Activated T-cell treated with anti-CD3 and anti-CD28 coated beads, Interleukin-2, amount 50 U/mL, for 24 hours (primary cell): ENCODE measurements around the gene CSPG4.
"Not testable (repeated sequence)": the region's sequence is repeated elsewhere in the genome, so short reads cannot be mapped to it uniquely, and the experiment has no call there.

Source experiments
- DNase-seq: peaks from one replicate; pipeline ENCODE4 v3.0.0-alpha.2; 2020
- H3K27ac Mint-ChIP-seq: 2 replicates; pipeline ENCODE4 v1.8.0; 2020; ENCODE audit warnings: mild to moderate bottlenecking, mixed read lengths
- H3K27me3 Mint-ChIP-seq: 2 replicates; pipeline ENCODE4 v1.8.0; 2020; ENCODE audit warnings: mixed read lengths
- H3K36me3 Mint-ChIP-seq: 2 replicates; pipeline ENCODE4 v1.8.0; 2020; ENCODE audit warnings: low read depth, mixed read lengths
- H3K4me1 Mint-ChIP-seq: 2 replicates; pipeline ENCODE4 v1.8.0; 2020; ENCODE audit warnings: low read depth, mixed read lengths
- H3K4me3 Mint-ChIP-seq: 2 replicates; pipeline ENCODE4 v1.8.0; 2020; ENCODE audit warnings: mild to moderate bottlenecking, moderate library complexity, mixed read lengths
- H3K9me3 Mint-ChIP-seq: 2 replicates; pipeline ENCODE4 v1.8.0; 2020; ENCODE audit warnings: mixed read lengths

Gene CSPG4

GRCh38 chr15:75712668-75713337 is at the start of gene CSPG4:
Gene CSPG4 (minus strand): TSS chr15:75712848. CDS start chr15:75712755, 93 bp downstream.
- no peaks in the 10 kb centered on the region for H3K36me3 Mint-ChIP-seq
- no peaks in the 10 kb centered on the region for H3K9me3 Mint-ChIP-seq
- H3K27ac Mint-ChIP-seq: no peak within 1 kb of the TSS
- DNase-seq: no peak
- no peaks in the 10 kb centered on the region for H3K4me1 Mint-ChIP-seq
- H3K4me3 Mint-ChIP-seq: no peak within 1 kb of the TSS
- H3K27me3 Mint-ChIP-seq: peaks cover 19% of the 10 kb centered on the region

GRCh38 chr15:75762357-75762718 is 49.7 kb upstream of the CSPG4 start:
- not testable (repeated sequence) for H3K4me3 Mint-ChIP-seq, H3K27me3 Mint-ChIP-seq, H3K9me3 Mint-ChIP-seq, H3K27ac Mint-ChIP-seq, H3K36me3 Mint-ChIP-seq, DNase-seq
- H3K4me1 Mint-ChIP-seq: peaks cover 15% of the 10 kb centered on the region

GRCh38 chr15:75761446-75762356 is 49.1 kb upstream of the CSPG4 start:
- no peaks in the 10 kb centered on the region for H3K27me3 Mint-ChIP-seq
- no peak for DNase-seq
- H3K27ac Mint-ChIP-seq: no peak overlapping the region
- H3K4me3 Mint-ChIP-seq: no peak overlapping the region
- no peaks in the 10 kb centered on the region for H3K9me3 Mint-ChIP-seq
- H3K4me1 Mint-ChIP-seq: peaks cover 15% of the 10 kb centered on the region
- H3K36me3 Mint-ChIP-seq: peaks cover 2% of the 10 kb centered on the region

- H3K27ac Mint-ChIP-seq: no peak overlapping the region
- H3K27me3 Mint-ChIP-seq: no peaks in the 10 kb centered on the region
- H3K4me1 Mint-ChIP-seq: peaks cover 15% of the 10 kb centered on the region
- H3K4me3 Mint-ChIP-seq: no peak overlapping the region
- H3K9me3 Mint-ChIP-seq: no peaks in the 10 kb centered on the region
- no peak for DNase-seq
- peaks cover 2% of the 10 kb centered on the region for H3K36me3 Mint-ChIP-seq
Observed at GRCh38 chr15:75760704-75761435, 48.2 kb upstream of the CSPG4 start.

- not testable (repeated sequence) for H3K27me3 Mint-ChIP-seq, DNase-seq, H3K36me3 Mint-ChIP-seq, H3K9me3 Mint-ChIP-seq, H3K27ac Mint-ChIP-seq, H3K4me3 Mint-ChIP-seq
- peaks cover 15% of the 10 kb centered on the region for H3K4me1 Mint-ChIP-seq
Observed at GRCh38 chr15:75760131-75760520, 47.5 kb upstream of the CSPG4 start.

- H3K4me1 Mint-ChIP-seq: peaks cover 15% of the 10 kb centered on the region
- peak overlapping the region; percentile 94 for H3K27ac Mint-ChIP-seq
- H3K27me3 Mint-ChIP-seq: no peaks in the 10 kb centered on the region
- no peak for DNase-seq
- peaks cover 2% of the 10 kb centered on the region for H3K36me3 Mint-ChIP-seq
- no peaks in the 10 kb centered on the region for H3K9me3 Mint-ChIP-seq
- peak overlapping the region; percentile 89 for H3K4me3 Mint-ChIP-seq
Observed at GRCh38 chr15:75759416-75760130, 46.9 kb upstream of the CSPG4 start.

GRCh38 chr15:75758071-75758872 is 45.6 kb upstream of the CSPG4 start:
- Mint-ChIP-seq H3K27me3 (no peaks in the 10 kb centered on the region), H3K36me3 (peaks cover 2% of the 10 kb centered on the region), H3K27ac (peak overlapping the region; percentile 94), H3K4me3 (peak overlapping the region; percentile 89), H3K4me1 (peaks cover 15% of the 10 kb centered on the region), H3K9me3 (no peaks in the 10 kb centered on the region)
- peak; percentile 80 for DNase-seq

GRCh38 chr15:75754871-75755270 is 42.2 kb upstream of the CSPG4 start:
- DNase-seq, H3K9me3 Mint-ChIP-seq, H3K27me3 Mint-ChIP-seq, H3K36me3 Mint-ChIP-seq, H3K27ac Mint-ChIP-seq, H3K4me3 Mint-ChIP-seq: not testable (repeated sequence)
- peaks cover 16% of the 10 kb centered on the region for H3K4me1 Mint-ChIP-seq

GRCh38 chr15:75753145-75753544 is 40.5 kb upstream of the CSPG4 start:
- Mint-ChIP-seq H3K36me3 (no peaks in the 10 kb centered on the region), H3K4me1 (peaks cover 21% of the 10 kb centered on the region), H3K4me3 (no peak overlapping the region), H3K27me3 (peaks cover 2% of the 10 kb centered on the region), H3K9me3 (no peaks in the 10 kb centered on the region), H3K27ac (no peak overlapping the region)
- DNase-seq: no peak

GRCh38 chr15:75751891-75752290 is 39.2 kb upstream of the CSPG4 start:
- Mint-ChIP-seq H3K4me3 (no peak overlapping the region), H3K4me1 (peaks cover 17% of the 10 kb centered on the region), H3K36me3 (no peaks in the 10 kb centered on the region), H3K9me3 (no peaks in the 10 kb centered on the region), H3K27me3 (peaks cover 5% of the 10 kb centered on the region), H3K27ac (no peak overlapping the region)
- no peak for DNase-seq

- Mint-ChIP-seq H3K9me3 (no peaks in the 10 kb centered on the region), H3K4me3 (no peak overlapping the region), H3K4me1 (peaks cover 17% of the 10 kb centered on the region), H3K27me3 (peaks cover 8% of the 10 kb centered on the region), H3K36me3 (no peaks in the 10 kb centered on the region), H3K27ac (no peak overlapping the region)
- DNase-seq: no peak
Observed at GRCh38 chr15:75751116-75751875, 38.6 kb upstream of the CSPG4 start.

GRCh38 chr15:75750261-75751050 is 37.8 kb upstream of the CSPG4 start:
- Mint-ChIP-seq H3K27ac (no peak overlapping the region), H3K4me1 (peaks cover 17% of the 10 kb centered on the region), H3K4me3 (no peak overlapping the region), H3K9me3 (no peaks in the 10 kb centered on the region), H3K27me3 (peaks cover 10% of the 10 kb centered on the region), H3K36me3 (no peaks in the 10 kb centered on the region)
- no peak for DNase-seq
